ENCODE measurements around the gene SLAMF8. TPM values are rescaled to one million over a fixed set of nuclear protein-coding genes. Genes with fewer than 3 reads are reported as not detected.

The SLAMF8 gene
- total and polyA plus RNA-seq, 4 donors, result 0.28 to 1.6 (median 1.1) TPM

- no peak for DNase-seq (ENCODE audit: low spot score)
- no peaks in the 10 kb centered on the region for H3K27me3 ChIP-seq (ENCODE audit: control insufficient read depth in 4 of 4, insufficient read depth in 4 of 4, low read length in 3 of 4)
- WGBS, result 58% methylated on average over 7 of the region's 7 CpGs
Measured at GRCh38 chr1:159831412-159832141, 4.9 kb downstream of the SLAMF8 start.

GRCh38 chr1:159832309-159832708 lies 5.6 kb downstream of the SLAMF8 start:
- TF ChIP-seq FOXA2 (IDR thresholded peaks at IDR 0.05) (no peak), SP1 (IDR thresholded peaks at IDR 0.05) (no peak), ZBTB33 (IDR thresholded peaks at IDR 0.05) (no peak), TAF1 (conservative IDR thresholded peaks at IDR 0.05) (no peak), RXRA (IDR thresholded peaks at IDR 0.05) (no peak), REST (IDR thresholded peaks at IDR 0.05) (no peak), RAD21 (IDR thresholded peaks at IDR 0.05) (no peak), NR2F2 (IDR thresholded peaks at IDR 0.05) (no peak), JUND (IDR thresholded peaks at IDR 0.05) (no peak), HNF4G (IDR thresholded peaks at IDR 0.05) (no peak), YY1 (IDR thresholded peaks at IDR 0.05) (no peak), GABPA (IDR thresholded peaks at IDR 0.05 in 1 of 2, conservative IDR thresholded peaks at IDR 0.05 in 1 of 2) (no peak)
- no peaks in the 10 kb centered on the region for H3K27me3 ChIP-seq (ENCODE audit: control insufficient read depth in 4 of 4, insufficient read depth in 4 of 4, low read length in 3 of 4)
- no peak overlapping the region for H3K9ac ChIP-seq (ENCODE audit: low read depth in 1 of 2, low read length in 2 of 2)
- H3K4me3 ChIP-seq (ENCODE audit: low read depth in 1 of 3, low read length in 3 of 3), result no peak overlapping the region
- no peaks in the 10 kb centered on the region for H3K9me3 ChIP-seq (ENCODE audit: control insufficient read depth in 4 of 4, low read length in 3 of 4)
- H3K27ac ChIP-seq (ENCODE audit: low read depth in 1 of 2, low read length in 2 of 2), result no peak overlapping the region
- WGBS, result 93% methylated on average over 2 of the region's 2 CpGs
- H3K36me3 ChIP-seq (ENCODE audit: control insufficient read depth in 4 of 4, insufficient read depth in 3 of 4, low read depth in 1 of 4, low read length in 3 of 4), result no peaks in the 10 kb centered on the region
- DNase-seq (ENCODE audit: low spot score), result no peak
- no peaks in the 10 kb centered on the region for H3K4me1 ChIP-seq (ENCODE audit: control insufficient read depth in 4 of 4, insufficient read depth in 4 of 4, low read length in 3 of 4)

More at GRCh38 chr1:159831412-159832141, 4.9 kb downstream of the SLAMF8 start:
- no peak for TF ChIP-seq HNF4A (conservative IDR thresholded peaks at IDR 0.05)
- no peak for TF ChIP-seq ZBTB33 (IDR thresholded peaks at IDR 0.05)
- no peak for TF ChIP-seq RXRA (IDR thresholded peaks at IDR 0.05)
- TF ChIP-seq NR2F2 (IDR thresholded peaks at IDR 0.05), result no peak
- no peak for TF ChIP-seq SP1 (IDR thresholded peaks at IDR 0.05)
- Histone ChIP-seq H3K36me3 (ENCODE audit: control insufficient read depth in 4 of 4, insufficient read depth in 3 of 4, low read depth in 1 of 4, low read length in 3 of 4) (no peaks in the 10 kb centered on the region), H3K4me1 (ENCODE audit: control insufficient read depth in 4 of 4, insufficient read depth in 4 of 4, low read length in 3 of 4) (no peaks in the 10 kb centered on the region), H3K9ac (ENCODE audit: low read depth in 1 of 2, low read length in 2 of 2) (no peak overlapping the region), H3K9me3 (ENCODE audit: control insufficient read depth in 4 of 4, low read length in 3 of 4) (no peaks in the 10 kb centered on the region), H3K27ac (ENCODE audit: low read depth in 1 of 2, low read length in 2 of 2) (no peak overlapping the region), H3K4me3 (ENCODE audit: low read depth in 1 of 3, low read length in 3 of 3) (no peak overlapping the region)
